ENCODE results near the gene OR2V2.

OR2V2 gene

GRCh38 chr5:181198106-181198685, 50.8 kb downstream of the OR2V2 start:
- intact Hi-C loops (cut with DNase I), result no loop called here
- DNase-seq, result no peak

DNA sequence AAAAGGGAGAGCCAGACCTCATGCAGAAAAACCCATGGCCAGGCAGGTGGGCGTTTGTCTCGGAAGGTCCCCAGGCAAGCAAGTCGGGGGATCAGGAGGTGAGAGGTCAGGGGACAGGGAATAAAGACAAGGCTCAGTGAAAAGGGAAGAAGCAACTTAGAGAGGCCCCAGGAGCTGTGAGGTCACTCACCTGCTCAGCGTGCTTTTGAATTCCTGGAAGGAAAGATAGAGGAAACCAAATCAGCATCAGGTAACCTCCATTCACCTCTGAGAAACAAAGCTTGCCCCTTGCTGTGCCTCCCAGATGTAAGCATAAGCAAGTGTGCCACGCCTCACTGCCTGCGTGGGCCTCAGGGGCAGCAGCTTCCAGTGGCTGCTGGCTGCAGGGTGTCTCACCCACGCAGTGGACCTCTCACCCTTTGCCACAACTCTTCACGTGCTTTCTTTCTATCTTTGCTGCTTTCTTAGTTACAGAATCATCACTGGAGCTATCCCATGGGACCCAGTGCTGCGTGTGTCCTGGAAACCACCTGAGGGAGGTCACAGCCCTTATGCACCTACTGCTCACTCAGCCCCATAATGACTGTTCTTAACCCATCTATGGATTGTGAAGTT, 51.6 kb downstream of the OR2V2 start:
- DNase-seq, result no peak
- intact Hi-C loops (cut with DNase I), result no loop called here

GRCh38 chr5:181199881-181200638, 52.7 kb downstream of the OR2V2 start:
- intact Hi-C loops (cut with DNase I), result no loop called here
- DNase-seq, result no peak

- intact Hi-C loops (cut with DNase I), result no loop called here
- no peak for DNase-seq
These were observed 53.4 kb downstream of the OR2V2 start for GRCh38 chr5:181200816-181201215.

DNA sequence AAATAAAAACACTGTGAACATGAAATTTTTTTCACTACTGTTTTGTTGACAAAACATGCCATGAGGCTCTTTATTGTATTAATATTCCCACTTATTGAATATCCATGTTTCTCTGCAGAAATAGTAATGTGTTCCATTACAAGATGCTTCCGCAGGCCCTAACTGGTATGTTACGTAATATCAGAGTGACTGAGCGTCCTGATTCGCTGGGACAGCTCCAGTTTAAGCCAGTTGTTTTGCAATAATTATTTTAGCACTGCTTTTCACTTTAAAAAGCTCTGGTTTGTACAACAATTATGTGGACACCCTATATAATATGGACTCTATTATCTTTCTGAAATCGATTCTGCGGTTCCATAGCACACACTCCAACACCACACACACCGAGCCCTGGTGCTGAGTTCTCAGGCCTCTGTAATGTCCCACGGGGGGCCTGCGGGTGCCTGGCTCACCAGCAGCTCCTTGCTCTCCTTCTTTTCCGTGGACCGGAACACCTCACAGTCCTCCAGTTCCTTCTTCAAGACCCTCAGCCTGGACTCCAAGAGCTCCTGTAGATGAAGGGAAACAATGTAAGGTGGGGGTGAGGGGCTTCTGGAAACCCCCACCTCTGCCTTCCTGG, 55.8 kb downstream of the OR2V2 start:
- intact Hi-C loops (cut with DNase I), result no loop called here
- no peak for DNase-seq

- DNase-seq, result no peak
- intact Hi-C loops (cut with DNase I), result no loop called here
These were observed 56.4 kb downstream of the OR2V2 start for GRCh38 chr5:181203777-181204112.

GRCh38 chr5:181204113-181204825, 56.9 kb downstream of the OR2V2 start:
- DNase-seq, result peak in 1 of 42 donors; percentile 22
- intact Hi-C loops (cut with DNase I), result no loop called here

- intact Hi-C loops (cut with DNase I), result no loop called here
- DNase-seq, result peak in 9 of 42 donors; percentile 15 to 54 (median 42)
These were observed 57.7 kb downstream of the OR2V2 start, which contains the start of gene TRIM7 for GRCh38 chr5:181204826-181205760. Gene TRIM7, minus strand, starts transcription at chr5:181205196. Its CDS starts 86 bp downstream, at chr5:181205110.

DNA sequence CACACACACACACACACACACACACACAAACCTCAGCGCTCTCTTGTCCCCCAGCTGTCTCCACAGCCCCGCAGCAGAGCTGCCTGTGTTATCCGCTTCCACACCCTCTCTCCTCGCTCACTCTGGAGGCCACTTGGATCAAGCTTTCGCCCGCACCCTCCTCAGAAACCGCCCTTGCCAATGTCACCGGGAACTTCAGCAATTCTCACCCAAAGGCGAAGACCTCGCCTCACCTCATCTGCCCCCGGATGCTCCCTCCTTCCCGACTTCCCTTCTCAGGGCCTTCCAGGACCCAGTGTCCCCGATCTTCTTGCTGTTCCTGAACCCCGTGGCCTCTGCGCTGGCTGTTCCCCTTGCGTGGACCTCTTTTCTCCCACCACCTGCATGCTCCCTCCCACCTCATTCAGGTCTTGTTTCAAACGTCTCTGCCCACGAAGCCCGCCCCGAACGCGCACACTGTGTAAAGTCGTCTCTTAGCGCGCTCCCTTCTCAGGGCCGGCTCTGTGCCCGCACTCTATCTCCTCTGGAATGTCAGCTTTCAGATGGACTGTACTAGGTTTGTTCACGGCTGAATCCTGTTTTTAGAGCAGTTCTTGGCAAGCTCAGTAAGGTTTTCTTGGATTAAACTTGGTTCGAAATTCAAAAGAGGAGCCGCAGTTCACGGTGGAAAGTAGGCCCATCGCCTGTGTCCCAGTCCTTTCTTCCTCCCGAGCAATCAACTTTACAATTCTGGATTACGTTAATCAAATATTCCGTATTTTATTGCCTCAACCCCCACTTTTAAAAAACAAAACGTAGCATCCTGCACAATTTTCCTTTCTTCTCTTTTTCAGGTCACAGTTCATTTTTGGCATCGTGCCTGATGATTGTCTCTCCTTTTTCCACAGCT, 58.6 kb downstream of the OR2V2 start:
- intact Hi-C loops (cut with DNase I), result loop anchor here (2.0 kb wide), 1 partner anchor 15 kb away; no protein-coding TSS in a partner anchor
- DNase-seq, result peak in 18 of 42 donors; percentile 19 to 72 (median 40)

- intact Hi-C loops (cut with DNase I), result loop anchor here (2.0 kb wide), 1 partner anchor 17 kb away; no protein-coding TSS in a partner anchor
- DNase-seq, result peak; percentile 14 to 94 (median 78)
These were observed 60.0 kb downstream of the OR2V2 start for GRCh38 chr5:181207214-181207959.

GRCh38 chr5:181207960-181208253, 60.5 kb downstream of the OR2V2 start:
- DNase-seq, result no peak
- intact Hi-C loops (cut with DNase I), result loop anchor here (2.0 kb wide), 1 partner anchor 17 kb away; no protein-coding TSS in a partner anchor

Measured in head of caudate nucleus (tissue), 42 donors.